Cardiac muscle cell (in vitro differentiated cells and primary cell): ENCODE results near the gene KDM3B. TPM values are rescaled to one million over a fixed set of nuclear protein-coding genes. Genes with fewer than 3 reads are reported as not detected.
"Not testable (repeated sequence)": the region's sequence is repeated elsewhere in the genome, so short reads cannot be mapped to it uniquely, and the experiment has no call there.

Experiments used
- DNase-seq, 2 donors: peaks; one replicate each; pipeline versions ENCODE4 v3.0.0 to v3.0.0-alpha.2; 2010 to 2017; ENCODE audit warnings: low read depth in 1 of 2, low spot score in 1 of 2
- H3K27ac ChIP-seq: fragments of 200-600 bp; sonication (generic); 2 replicates; pipeline ENCODE4 v1.5.1; 2016
- H3K27me3 ChIP-seq: fragments of 200-600 bp; sonication (generic); 2 replicates; pipeline ENCODE4 v1.6.0; 2016; ENCODE audit warnings: control low read depth
- H3K36me3 ChIP-seq: fragments of 200-600 bp; sonication (generic); 2 replicates; pipeline ENCODE4 v1.5.1; 2016; ENCODE audit warnings: control low read depth
- H3K4me1 ChIP-seq: fragments of 200-600 bp; sonication (generic); 2 replicates; pipeline ENCODE4 v1.8.1; 2017; ENCODE audit warnings: low read depth, mild to moderate bottlenecking, mixed run types
- H3K4me3 ChIP-seq: fragments of 200-600 bp; sonication (generic); 2 replicates; pipeline ENCODE4 v1.5.1; 2016; ENCODE audit warnings: mild to moderate bottlenecking
- H3K9me3 ChIP-seq: fragments of 200-600 bp; sonication (generic); 2 replicates; pipeline ENCODE4 v1.5.1; 2017; ENCODE audit warnings: low read depth, mild to moderate bottlenecking, control low read depth
- CTCF ChIP-seq: IDR thresholded peaks from 2 replicates; pipeline ENCODE4 v1.5.1; 2012; ENCODE audit warnings: low read depth, mild to moderate bottlenecking, low read length
- polyA plus RNA-seq: library from polyadenylated mRNA; unstranded; fragments of >200 nt; fragmentation: Nextera tagmentation; extraction: Ambion mirVana; gene quantifications from 2 replicates; pipeline ENCODE4 v1.2.1, GENCODE V29; 2016
- total RNA-seq: library from RNA; depleted of rRNA; stranded (reverse); fragments of >200 nt; gene quantifications from 2 replicates; pipeline ENCODE4 v1.2.3, GENCODE V29; 2016

Gene KDM3B
- total and polyA plus RNA-seq, 2 experiments from 2014 or later: 36.5 to 99.2 TPM

GRCh38 chr5:138402640-138403039 is 50.2 kb downstream of the KDM3B start:
- no peaks in the 10 kb centered on the region for H3K4me1 ChIP-seq
- TF ChIP-seq CTCF: no peak
- peaks cover 46% of the 10 kb centered on the region for H3K36me3 ChIP-seq
- H3K27me3 ChIP-seq: no peaks in the 10 kb centered on the region
- no peak overlapping the region for H3K27ac ChIP-seq
- H3K9me3 ChIP-seq: no peaks in the 10 kb centered on the region
- H3K4me3 ChIP-seq: no peak overlapping the region
- no peak for DNase-seq

- H3K4me1 ChIP-seq: no peaks in the 10 kb centered on the region
- H3K4me3 ChIP-seq: no peak overlapping the region
- DNase-seq: no peak
- peaks cover 30% of the 10 kb centered on the region for H3K36me3 ChIP-seq
- no peak overlapping the region for H3K27ac ChIP-seq
- TF ChIP-seq CTCF: no peak
- no peaks in the 10 kb centered on the region for H3K9me3 ChIP-seq
- H3K27me3 ChIP-seq: no peaks in the 10 kb centered on the region
These were observed 55.5 kb downstream of the KDM3B start for GRCh38 chr5:138408023-138408422.

GRCh38 chr5:138410996-138411640 is 58.6 kb downstream of the KDM3B start:
- H3K4me1 ChIP-seq, H3K27me3 ChIP-seq, H3K4me3 ChIP-seq, H3K27ac ChIP-seq, H3K9me3 ChIP-seq: not testable (repeated sequence)
- TF ChIP-seq CTCF: peak; percentile 48
- peak; percentile 20 to 55 for DNase-seq
- H3K36me3 ChIP-seq: peaks cover 41% of the 10 kb centered on the region

- no peak for TF ChIP-seq CTCF
- Histone ChIP-seq H3K4me1 (no peaks in the 10 kb centered on the region), H3K4me3 (no peak overlapping the region), H3K27ac (no peak overlapping the region), H3K36me3 (peaks cover 70% of the 10 kb centered on the region), H3K9me3 (no peaks in the 10 kb centered on the region), H3K27me3 (no peaks in the 10 kb centered on the region)
- no peak for DNase-seq
These were observed 66.0 kb downstream of the KDM3B start for GRCh38 chr5:138418444-138418843.

GRCh38 chr5:138425079-138425478 is 72.6 kb downstream of the KDM3B start:
- TF ChIP-seq CTCF: no peak
- Histone ChIP-seq H3K4me3 (no peak overlapping the region), H3K36me3 (peaks cover 69% of the 10 kb centered on the region), H3K4me1 (no peaks in the 10 kb centered on the region), H3K27me3 (no peaks in the 10 kb centered on the region), H3K27ac (no peak overlapping the region), H3K9me3 (no peaks in the 10 kb centered on the region)
- no peak for DNase-seq
